ENCODE results near the gene NDNF. TPM values are rescaled to one million over a fixed set of nuclear protein-coding genes. Genes with fewer than 3 reads are reported as not detected.

Gene NDNF
- total and polyA plus RNA-seq, 3 experiments from 2014 or later, result 0.13 to 0.18 TPM; not detected in 1

Other genes starting within 250 kb of the NDNF start
- under 1 TPM; 0.24 to 0.63 TPM for gene PRDM5, start 149.8 kb downstream of the NDNF start, total RNA-seq
- gene PRDM5, start 149.8 kb downstream of the NDNF start, polyA plus RNA-seq, result 0.08 TPM
- gene TNIP3, start 91.8 kb upstream of the NDNF start, total RNA-seq, result 10 to 100 TPM; 13.7 to 15.7 TPM
- 7.0 TPM for gene TNIP3, start 91.8 kb upstream of the NDNF start, polyA plus RNA-seq

Measured in CD8-positive, alpha-beta memory T cell (primary cell).